Motor neuron (in vitro differentiated cells): ENCODE results near the gene NHEJ1. TPM values are rescaled to one million over a fixed set of nuclear protein-coding genes. Genes with fewer than 3 reads are reported as not detected.

Experiments used
- ATAC-seq, 8 experiments: fragments of 200-7000 bp; cut with Tn5 transposase; replicated peaks in 6 of 8; 2 replicates each; pipeline ENCODE4 v1.8.0; 2021; ENCODE audit warnings: mild to moderate bottlenecking in 8 of 8, moderate library complexity in 8 of 8
- H3K27ac ChIP-seq, 2 donors: fragments of 250-450 bp; sonication (Bioruptor Pico); 2 replicates each; pipeline ENCODE4 v1.9.0; 2021; ENCODE audit warnings: antibody characterized with exemption in 2 of 2, mild to moderate bottlenecking in 2 of 2, moderate library complexity in 1 of 2
- H3K4me1 ChIP-seq, 2 donors: fragments of 250-450 bp; sonication (Bioruptor Pico); replicated peaks in 1 of 2; 2 replicates each; pipeline ENCODE4 v1.6.1; 2021; ENCODE audit warnings: antibody characterized with exemption in 2 of 2, mild to moderate bottlenecking in 2 of 2, moderate library complexity in 1 of 2
- H3K4me3 ChIP-seq, 5 donors: fragments of 250-450 bp; sonication (Bioruptor Pico); 2 replicates each; pipeline ENCODE4 v1.9.0; 2021; ENCODE audit warnings: antibody characterized with exemption in 5 of 5, mild to moderate bottlenecking in 5 of 5, moderate library complexity in 4 of 5
- WGBS, 10 experiments: fragments of 450-650 bp; shearing (Covaris generic); methylation state at CpG; one replicate each; pipeline ENCODE4 v1.0.0; 2022; 5-methylcytosine and 5-hydroxymethylcytosine counted together
- in situ Hi-C, 9 experiments: fragments of 400-800 bp; cut with MboI; loops; one replicate each; pipeline ENCODE4 v1.15.0; 2021; ENCODE audit warnings: low sequenced_read_pairs in 9 of 9, low pct_unique_long_range_greater_than_20kb in 2 of 9; ENCODE audit not compliant: unreplicated experiment in 9 of 9
- total RNA-seq, 8 experiments: library from RNA; unstranded; fragments of 300-600 nt; gene quantifications; 2 replicates each; pipeline versions ENCODE4 v1.2.3 to v1.2.4, GENCODE V29; 2022

NHEJ1 gene
- total RNA-seq, 8 experiments from 2014 or later: 7.3 to 55.7 (median 15.5) TPM

DNA sequence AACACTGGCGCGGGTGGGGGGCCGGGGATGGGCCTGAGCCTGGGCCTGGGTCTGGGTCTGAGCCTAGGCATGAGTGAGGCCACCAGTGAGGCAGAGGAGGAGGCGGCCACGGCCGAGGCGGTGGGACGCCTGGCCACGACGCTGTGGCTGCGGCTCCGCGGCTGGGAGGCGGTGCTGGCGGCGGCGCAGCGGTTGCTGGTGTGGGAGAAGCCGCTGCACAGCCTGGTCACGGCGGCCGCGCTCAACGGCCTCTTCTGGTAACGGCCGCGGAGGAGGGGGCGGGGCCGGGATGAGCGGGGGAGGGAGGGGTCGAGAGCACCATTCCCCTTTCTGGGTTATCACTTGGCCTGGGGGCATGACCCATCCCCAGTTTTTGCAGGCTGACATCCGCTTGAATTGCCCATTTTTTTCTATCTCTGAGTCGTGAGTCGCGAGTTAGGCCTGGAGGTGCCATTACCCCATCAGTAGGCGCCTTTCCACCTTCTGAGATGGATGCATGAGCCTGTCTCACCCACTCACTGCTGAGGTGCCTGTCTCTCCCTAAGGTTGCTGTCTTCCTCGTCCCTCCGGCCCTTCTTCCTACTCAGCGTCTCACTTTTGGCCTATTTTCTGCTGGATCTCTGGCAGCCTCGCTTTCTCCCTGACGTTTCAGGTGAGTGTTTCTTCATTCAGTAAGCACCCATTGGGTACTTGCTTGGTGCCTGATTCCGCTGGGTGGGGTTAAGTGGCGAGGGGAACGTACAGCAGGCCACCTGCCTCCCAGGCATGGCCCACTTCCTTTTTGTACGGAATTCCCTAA, 18.0 kb upstream of the NHEJ1 start:
- H3K27ac ChIP-seq: peak overlapping the region; percentile 82 to 91
- WGBS, 10 experiments: 0 to 60% (median 8%) methylated on average over 1 to 13 of the region's 45 CpGs; no CpG with 5 or more reads in 2 of the 10 experiments
- peak in 6 of 8 experiments; percentile 12 to 41 (median 17) for ATAC-seq

DNA sequence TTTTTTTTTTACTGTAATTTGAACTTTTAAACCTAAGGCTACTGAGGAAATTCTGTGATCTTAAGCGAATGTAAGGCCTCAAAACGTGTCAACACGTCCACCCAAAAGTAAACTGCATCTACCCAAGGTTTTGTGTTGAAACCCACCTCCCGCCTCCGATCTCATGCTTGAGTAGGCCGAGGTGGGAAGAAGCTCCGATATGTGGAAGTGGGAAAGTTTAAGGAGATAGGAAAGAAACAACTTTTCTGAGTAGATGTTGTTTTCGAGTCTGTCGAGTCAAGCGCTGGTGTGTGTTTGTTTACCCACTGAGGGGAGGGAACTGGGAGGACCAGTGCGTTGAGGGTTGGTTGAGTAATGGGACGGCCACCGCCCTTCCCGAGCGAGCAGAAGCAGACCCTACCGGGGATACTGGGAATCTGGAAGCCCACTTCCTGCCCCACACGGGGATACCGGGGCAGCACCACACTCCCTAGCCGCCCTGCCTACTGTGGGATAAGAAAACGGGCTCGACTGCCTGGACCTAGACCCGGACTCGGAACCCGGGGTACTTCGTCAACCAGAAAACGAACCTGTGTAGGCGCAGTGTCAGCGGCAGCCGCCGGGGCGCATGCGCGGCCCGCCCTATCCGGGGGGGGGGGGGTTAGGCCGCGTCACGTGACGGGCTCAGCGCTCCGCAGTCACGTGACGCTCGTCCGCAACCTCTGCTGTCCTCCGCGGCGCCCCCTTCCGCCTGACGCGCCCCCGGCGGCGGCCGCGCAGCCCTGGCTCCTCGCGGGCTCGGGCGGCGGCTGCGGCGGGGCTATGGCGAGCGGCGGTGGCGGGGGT, 17.1 kb upstream of the NHEJ1 start, which contains the start of gene RETREG2:
TSS of gene RETREG2 (plus strand) at position 724 of the 825 bp plus-strand sequence. CDS start at position 802, 78 bp downstream.
- WGBS, 10 experiments: 0 to 10% (median 0%) methylated on average over 2 to 13 of the region's 67 CpGs; no CpG with 5 or more reads in 1 of the 10 experiments
- ATAC-seq: peak; percentile 58 to 77 (median 62)
- in situ Hi-C loops: no loop called here
- H3K4me3 ChIP-seq: peak within 1 kb of the TSS; percentile 76 to 96 (median 96)
- peak within 1 kb of the TSS; percentile 82 to 91 for H3K27ac ChIP-seq
- H3K4me1 ChIP-seq: peaks cover 7 to 11% of the 10 kb centered on the region in 2 donors

More for the DNA sequence above, 18.0 kb upstream of the NHEJ1 start:
- peaks cover 7 to 11% of the 10 kb centered on the region in 2 donors for H3K4me1 ChIP-seq
- in situ Hi-C loops: no loop called here
- H3K4me3 ChIP-seq: peak overlapping the region; percentile 76 to 96 (median 96)

DNA sequence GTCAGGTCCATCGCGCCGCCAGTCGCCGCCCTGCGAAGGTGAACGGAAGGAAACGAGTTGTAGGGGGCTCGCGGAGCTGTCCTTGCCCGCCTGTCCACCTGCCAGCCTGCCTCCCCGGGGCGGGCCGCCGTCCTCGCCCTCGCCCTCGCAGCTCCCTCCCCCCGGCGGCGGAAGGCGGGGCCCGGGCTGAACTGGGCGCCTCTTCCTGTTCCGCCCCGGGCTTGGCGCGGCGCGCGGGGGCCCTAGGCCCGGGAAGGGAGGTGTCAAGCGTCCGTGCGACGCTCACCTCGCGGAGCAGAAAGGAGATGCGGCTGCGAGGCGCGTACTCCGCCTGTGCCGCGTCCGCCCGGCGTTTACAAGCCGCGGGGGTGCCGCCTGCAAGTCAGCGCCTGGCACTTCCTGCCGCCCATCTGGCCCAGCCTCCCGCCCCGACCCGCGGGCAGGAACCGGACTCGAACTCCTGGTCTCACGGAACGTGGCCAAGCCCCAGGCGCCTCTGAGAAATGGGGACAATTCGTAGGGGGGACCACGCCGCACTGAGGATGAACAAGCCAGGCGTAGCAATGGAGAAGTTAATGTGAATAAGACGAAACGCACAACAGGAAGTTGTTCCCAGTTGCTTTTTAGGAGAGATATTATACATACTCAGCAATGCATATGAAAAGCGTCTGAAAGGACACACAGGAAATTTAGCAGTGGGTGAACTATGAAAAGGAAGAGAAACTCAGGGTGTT, 16.4 kb upstream of the NHEJ1 start, which contains the start of gene CNPPD1:
TSS of gene CNPPD1 (minus strand) at position 108 of the 734 bp plus-strand sequence. CDS start at position 11, 97 bp downstream.
- peak; percentile 63 to 80 (median 75) for ATAC-seq
- H3K4me3 ChIP-seq: peak within 1 kb of the TSS; percentile 76 to 96 (median 96)
- peaks cover 7 to 11% of the 10 kb centered on the region in 2 donors for H3K4me1 ChIP-seq
- 0% methylated on average over 1 to 13 of the region's 69 CpGs; no CpG with 5 or more reads in 2 of the 10 experiments for WGBS, 10 experiments
- in situ Hi-C loops: no loop called here
- H3K27ac ChIP-seq: peak within 1 kb of the TSS; percentile 82 to 91

DNA sequence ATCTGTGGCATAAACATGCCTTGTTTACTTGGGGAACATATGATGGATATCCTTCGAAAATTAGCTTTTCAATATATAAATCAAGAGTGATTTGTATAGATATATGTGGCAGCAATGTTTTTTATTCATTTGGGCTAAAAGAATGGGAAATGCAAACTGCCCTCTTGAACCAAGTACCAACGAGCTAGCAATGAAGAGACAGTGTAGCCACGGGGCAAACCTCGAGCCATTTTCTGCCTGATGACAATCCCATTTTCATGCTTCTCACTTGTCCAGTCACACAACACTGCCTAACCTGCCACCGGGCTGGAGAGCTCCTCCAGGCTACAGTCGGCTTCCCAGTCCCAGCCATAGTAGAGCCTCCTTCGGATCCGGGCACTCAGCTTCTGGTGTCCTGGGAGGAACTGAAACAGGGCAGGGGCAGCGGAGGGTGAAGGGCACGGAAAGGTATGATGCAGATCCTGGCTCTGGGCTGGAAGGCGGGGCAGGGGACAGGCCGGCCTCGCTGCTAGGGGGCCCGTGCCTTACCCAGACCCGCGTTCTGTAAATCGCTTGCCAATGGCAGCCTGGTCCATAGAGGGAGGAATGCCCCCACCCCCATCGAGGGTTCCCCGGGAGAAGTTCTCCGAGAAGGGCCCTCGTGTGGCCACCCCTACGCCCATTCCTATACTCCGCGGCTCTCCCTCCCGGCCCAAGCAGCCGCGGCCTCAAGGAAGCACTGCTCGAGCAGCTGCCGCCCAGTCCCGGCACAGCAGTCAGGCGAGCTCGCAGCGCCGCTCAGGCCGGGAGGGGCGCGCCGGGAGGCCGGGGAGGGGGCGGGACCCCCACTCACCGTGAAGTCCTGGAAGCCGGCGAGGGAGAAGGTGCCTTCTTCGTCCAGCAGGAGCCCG, 15.6 kb upstream of the NHEJ1 start:
- peaks cover 7 to 11% of the 10 kb centered on the region in 2 donors for H3K4me1 ChIP-seq
- H3K27ac ChIP-seq: peak overlapping the region; percentile 46 to 91
- peak; percentile 42 to 72 (median 67) for ATAC-seq
- 0 to 24% (median 9%) methylated on average over 2 to 9 of the region's 45 CpGs; no CpG with 5 or more reads in 4 of the 10 experiments for WGBS, 10 experiments
- H3K4me3 ChIP-seq: peak overlapping the region; percentile 76 to 96 (median 96)
- in situ Hi-C loops: no loop called here

DNA sequence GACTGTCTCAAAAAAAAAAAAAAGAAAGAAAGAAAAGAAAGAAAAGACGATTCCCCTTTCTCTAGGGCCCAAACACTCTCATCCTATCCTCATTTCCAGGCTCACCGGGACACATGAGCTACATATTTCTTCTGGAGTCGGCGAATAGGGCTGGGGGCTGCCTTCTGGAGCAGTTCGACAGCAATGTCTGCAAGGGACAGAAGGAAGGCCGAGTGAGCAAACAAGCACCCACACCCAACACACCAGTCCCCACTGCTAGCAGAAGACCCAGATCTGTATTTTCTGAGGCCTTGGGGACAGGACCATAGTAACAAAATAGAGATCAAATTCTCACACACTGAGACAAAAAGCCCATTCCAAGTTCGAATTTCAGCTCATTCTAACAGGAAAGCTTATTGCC, 14.9 kb upstream of the NHEJ1 start:
- ATAC-seq: no peak
- WGBS, 10 experiments: 50 to 95% (median 66%) methylated on average over 1 to 5 of the region's 7 CpGs; no CpG with 5 or more reads in 2 of the 10 experiments
- in situ Hi-C loops: no loop called here
- peak overlapping the region; percentile 76 to 96 (median 96) for H3K4me3 ChIP-seq
- peaks cover 7 to 11% of the 10 kb centered on the region in 2 donors for H3K4me1 ChIP-seq
- H3K27ac ChIP-seq: no peak overlapping the region

DNA sequence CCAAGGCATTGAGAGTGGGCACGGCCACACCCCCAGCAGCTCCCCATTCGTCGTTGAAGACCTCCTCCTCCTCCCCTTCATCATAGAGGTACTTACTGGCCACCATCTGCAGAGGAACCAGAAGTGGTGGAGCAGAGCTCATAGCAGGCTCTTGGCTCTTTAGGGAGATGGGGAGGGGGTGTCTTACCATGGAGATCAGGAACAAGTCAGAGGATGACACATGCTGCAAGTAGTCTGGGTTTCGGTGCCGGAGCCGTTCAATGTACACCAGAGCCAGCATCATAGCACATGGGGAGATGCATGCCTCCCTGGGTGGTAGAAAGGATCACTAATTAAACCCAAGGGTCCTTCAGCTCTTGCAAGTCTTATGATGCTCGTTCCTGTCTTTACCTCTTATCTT, 14.2 kb upstream of the NHEJ1 start:
- peaks cover 7 to 11% of the 10 kb centered on the region in 2 donors for H3K4me1 ChIP-seq
- ATAC-seq: no peak
- no peak overlapping the region for H3K27ac ChIP-seq
- WGBS, 10 experiments: 73 to 91% (median 89%) methylated on average over 1 to 4 of the region's 7 CpGs; no CpG with 5 or more reads in 7 of the 10 experiments
- in situ Hi-C loops: loop anchor here in 1 of 9 experiments (25.0 kb wide), 1 partner anchor 112 kb away; the partner anchor contains the start of gene IHH
- no peak overlapping the region for H3K4me3 ChIP-seq

DNA sequence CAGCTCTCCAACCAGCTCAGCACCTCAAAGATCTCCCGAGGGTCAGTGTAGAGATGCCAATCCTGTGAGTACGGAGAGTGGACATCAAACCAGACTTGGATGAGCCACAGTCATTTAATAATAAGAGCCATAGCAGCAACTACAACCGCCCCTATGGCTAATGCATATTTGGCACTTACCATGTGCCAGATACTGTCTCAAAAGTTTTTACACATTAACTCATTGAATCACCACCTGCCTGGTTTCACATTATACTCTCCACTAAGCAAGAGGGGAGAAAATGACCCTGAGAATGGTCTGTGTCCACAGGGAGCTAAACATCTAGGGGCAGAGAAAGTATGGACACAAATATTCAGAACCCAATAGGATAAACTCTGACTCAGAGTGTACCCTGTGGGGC, 13.5 kb upstream of the NHEJ1 start:
- in situ Hi-C loops: loop anchor here in 1 of 9 experiments (25.0 kb wide), 1 partner anchor 112 kb away; the partner anchor contains the start of gene IHH
- Histone ChIP-seq H3K4me3 (no peak overlapping the region), H3K27ac (no peak overlapping the region), H3K4me1 (peaks cover 7 to 9% of the 10 kb centered on the region in 2 donors)
- ATAC-seq: no peak
- 21 to 100% (median 100%) methylated on average over 1 to 3 of the region's 3 CpGs; no CpG with 5 or more reads in 2 of the 10 experiments for WGBS, 10 experiments

DNA sequence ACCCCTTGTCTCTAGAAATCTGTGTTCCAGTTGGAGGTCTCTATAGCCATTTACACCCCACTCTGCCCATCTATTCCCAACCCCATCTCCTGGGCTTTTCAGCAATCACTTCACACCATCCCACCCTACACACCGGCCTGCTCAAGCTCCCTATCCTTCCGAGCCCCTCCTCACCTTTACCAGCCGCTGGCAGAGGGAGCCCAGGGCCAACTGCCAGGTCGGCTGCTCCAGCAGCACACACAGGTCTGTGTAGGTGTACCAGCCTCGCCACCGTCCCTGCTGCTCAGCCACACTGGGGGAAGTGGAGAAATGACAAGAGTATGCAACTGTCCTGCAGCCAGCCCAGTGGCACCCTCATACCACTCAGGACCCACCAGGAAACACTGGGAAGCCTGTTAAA, 12.6 kb upstream of the NHEJ1 start:
- no peak for ATAC-seq
- in situ Hi-C loops: loop anchor here in 1 of 9 experiments (25.0 kb wide), 1 partner anchor 111 kb away; the partner anchor contains the start of gene IHH
- H3K4me3 ChIP-seq: no peak overlapping the region
- H3K4me1 ChIP-seq: peaks cover 5 to 6% of the 10 kb centered on the region in 2 donors
- WGBS, 10 experiments: 72 to 100% (median 92%) methylated on average over 1 to 6 of the region's 6 CpGs; no CpG with 5 or more reads in 5 of the 10 experiments
- no peak overlapping the region for H3K27ac ChIP-seq

DNA sequence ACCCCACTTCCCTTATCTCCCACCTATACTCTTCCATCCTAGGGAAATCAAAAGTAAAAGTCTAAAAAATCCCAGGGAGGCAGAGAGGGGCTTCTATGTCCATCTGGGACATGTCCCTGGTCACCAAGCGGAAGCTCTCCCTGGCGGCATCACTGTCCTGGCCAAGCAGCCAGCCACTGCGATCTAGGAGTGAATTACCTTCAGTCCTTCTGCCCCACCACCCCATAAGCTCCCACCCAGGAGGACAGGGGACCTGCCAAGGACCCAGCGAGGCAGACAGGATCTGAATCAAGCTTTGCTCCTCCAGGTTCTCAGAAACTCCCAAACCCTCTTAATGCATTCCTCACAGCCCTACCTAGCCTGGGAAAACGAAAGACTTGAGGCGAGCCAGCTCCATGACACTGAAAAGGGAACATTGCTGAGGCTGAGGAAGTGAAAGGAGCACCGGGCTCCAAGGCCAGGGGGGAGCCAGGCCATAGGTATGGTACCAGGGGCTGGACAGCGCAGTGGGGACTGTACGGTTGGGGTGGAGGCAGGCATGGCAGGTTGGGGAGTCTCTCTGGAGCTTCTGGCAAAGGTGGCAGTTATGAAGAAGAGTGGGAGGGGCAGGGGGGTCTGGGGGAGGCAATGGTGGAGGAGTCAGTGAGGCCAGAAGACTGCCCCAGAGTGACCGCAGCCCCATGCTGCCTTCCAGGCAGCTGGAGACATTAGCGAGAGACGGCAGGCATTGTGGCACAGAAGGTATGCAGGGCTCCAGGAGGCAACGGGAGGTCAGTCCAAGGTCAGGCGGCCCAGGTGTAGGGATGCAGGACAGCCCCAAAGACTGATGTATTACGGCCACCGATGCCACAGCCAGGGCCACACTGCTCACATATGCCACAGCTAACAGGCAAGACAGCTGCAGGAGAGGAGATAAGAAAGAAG, 11.9 kb upstream of the NHEJ1 start:
- WGBS, 10 experiments: 80 to 93% (median 84%) methylated on average over 4 to 11 of the region's 16 CpGs; no CpG with 5 or more reads in 7 of the 10 experiments

DNA sequence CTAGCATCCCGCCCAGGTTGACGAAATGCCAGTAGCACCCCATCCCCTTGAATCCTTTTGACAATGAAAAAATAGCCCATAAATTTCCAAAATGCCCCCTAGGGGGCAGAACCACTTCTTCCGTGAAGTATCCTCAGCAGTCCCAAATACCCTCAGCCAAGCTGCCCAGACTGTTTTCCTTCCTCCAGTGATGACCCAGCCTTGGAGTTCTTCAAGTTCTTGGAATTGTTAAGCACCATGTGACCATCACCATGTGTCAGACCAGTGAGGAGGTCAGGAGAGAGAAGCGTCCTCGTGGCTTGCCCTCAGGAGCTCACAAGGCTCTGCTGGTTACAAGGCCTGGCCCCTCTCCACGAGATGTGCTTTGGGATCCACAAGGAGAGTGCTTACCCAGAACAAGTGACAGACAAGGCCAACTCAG, 10.6 kb upstream of the NHEJ1 start:
- Histone ChIP-seq H3K4me1 (peaks cover 5 to 6% of the 10 kb centered on the region in 2 donors), H3K4me3 (no peak overlapping the region), H3K27ac (no peak overlapping the region)
- peak; percentile 59 to 84 (median 74) for ATAC-seq
- 0 to 68% (median 25%) methylated on average over 1 to 4 of the region's 6 CpGs; no CpG with 5 or more reads in 4 of the 10 experiments for WGBS, 10 experiments
- in situ Hi-C loops: loop anchor here in 1 of 9 experiments (25.0 kb wide), 1 partner anchor 109 kb away; the partner anchor contains the start of gene IHH

More for the DNA sequence above, 11.9 kb upstream of the NHEJ1 start:
- in situ Hi-C loops: loop anchor here in 1 of 9 experiments (25.0 kb wide), 1 partner anchor 110 kb away; the partner anchor contains the start of gene IHH
- no peak overlapping the region for H3K4me3 ChIP-seq
- no peak overlapping the region for H3K27ac ChIP-seq
- no peak for ATAC-seq
- H3K4me1 ChIP-seq: peaks cover 5 to 6% of the 10 kb centered on the region in 2 donors
